ENCODE results near the gene KIF1A.
"Not testable (repeated sequence)": the region's sequence is repeated elsewhere in the genome, so short reads cannot be mapped to it uniquely, and the experiment has no call there.

KIF1A gene

GRCh38 chr2:240783819-240784621, 36.0 kb downstream of the KIF1A start:
- H3K4me3 ChIP-seq (ENCODE audit: low read depth, low read length) = no peak overlapping the region
- no peak for DNase-seq (ENCODE audit: low read depth)
- TF ChIP-seq, protein P1, sequence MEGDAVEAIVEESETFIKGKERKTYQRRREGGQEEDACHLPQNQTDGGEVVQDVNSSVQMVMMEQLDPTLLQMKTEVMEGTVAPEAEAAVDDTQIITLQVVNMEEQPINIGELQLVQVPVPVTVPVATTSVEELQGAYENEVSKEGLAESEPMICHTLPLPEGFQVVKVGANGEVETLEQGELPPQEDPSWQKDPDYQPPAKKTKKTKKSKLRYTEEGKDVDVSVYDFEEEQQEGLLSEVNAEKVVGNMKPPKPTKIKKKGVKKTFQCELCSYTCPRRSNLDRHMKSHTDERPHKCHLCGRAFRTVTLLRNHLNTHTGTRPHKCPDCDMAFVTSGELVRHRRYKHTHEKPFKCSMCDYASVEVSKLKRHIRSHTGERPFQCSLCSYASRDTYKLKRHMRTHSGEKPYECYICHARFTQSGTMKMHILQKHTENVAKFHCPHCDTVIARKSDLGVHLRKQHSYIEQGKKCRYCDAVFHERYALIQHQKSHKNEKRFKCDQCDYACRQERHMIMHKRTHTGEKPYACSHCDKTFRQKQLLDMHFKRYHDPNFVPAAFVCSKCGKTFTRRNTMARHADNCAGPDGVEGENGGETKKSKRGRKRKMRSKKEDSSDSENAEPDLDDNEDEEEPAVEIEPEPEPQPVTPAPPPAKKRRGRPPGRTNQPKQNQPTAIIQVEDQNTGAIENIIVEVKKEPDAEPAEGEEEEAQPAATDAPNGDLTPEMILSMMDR (IDR thresholded peaks at IDR 0.05; ENCODE audit: insufficient read depth, low read depth, low read length, missing control alignments) = no peak

- no peak overlapping the region for H3K4me3 ChIP-seq (ENCODE audit: low read depth, low read length)
- TF ChIP-seq, protein P1 (IDR thresholded peaks at IDR 0.05; ENCODE audit: insufficient read depth, low read depth, low read length, missing control alignments) = no peak
- DNase-seq (ENCODE audit: low read depth) = no peak
Observed at GRCh38 chr2:240782886-240783818, 36.9 kb downstream of the KIF1A start.

- DNase-seq (ENCODE audit: low read depth) = no peak
- TF ChIP-seq, protein P1 (IDR thresholded peaks at IDR 0.05; ENCODE audit: insufficient read depth, low read depth, low read length, missing control alignments) = no peak
- H3K4me3 ChIP-seq (ENCODE audit: low read depth, low read length) = no peak overlapping the region
Observed at GRCh38 chr2:240782221-240782885, 37.7 kb downstream of the KIF1A start.

DNA sequence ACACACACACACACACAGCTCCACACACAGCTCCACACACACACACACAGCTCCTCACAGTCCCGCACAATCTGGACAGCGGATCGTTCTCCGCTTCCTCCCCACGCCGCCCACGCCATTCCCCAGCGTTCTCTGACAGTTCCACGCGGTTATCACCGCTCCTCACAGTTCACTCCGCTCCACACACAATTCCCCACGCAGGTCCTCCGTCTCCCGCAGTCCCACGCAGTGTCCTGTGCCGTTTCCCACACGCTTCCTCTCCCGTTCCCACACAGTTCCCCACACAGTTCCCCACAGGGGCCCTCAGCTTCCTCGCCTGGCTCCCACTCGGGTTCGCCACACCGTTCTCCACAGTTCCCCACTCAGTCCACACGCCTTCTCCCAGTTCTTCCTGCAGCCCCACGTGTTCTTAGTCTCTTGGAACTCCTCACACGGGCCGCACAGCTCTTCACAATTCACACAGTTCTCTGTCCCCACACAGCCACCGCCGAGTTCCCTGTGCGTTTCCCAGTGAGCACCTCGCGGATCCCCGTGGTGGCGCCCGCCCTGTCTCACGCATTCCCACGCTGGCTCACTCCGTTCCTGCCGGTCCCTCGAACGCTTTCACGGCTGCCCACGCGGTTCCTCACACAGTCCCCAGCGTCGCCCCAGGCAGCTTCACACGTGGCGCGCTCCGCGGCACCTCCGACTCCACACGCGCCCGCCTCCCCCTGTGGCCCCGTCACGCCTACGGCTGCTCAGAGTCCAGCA, 38.4 kb downstream of the KIF1A start:
- no peak overlapping the region for H3K4me3 ChIP-seq (ENCODE audit: low read depth, low read length)
- DNase-seq (ENCODE audit: low read depth) = no peak
- TF ChIP-seq, protein P1 (IDR thresholded peaks at IDR 0.05; ENCODE audit: insufficient read depth, low read depth, low read length, missing control alignments) = no peak

GRCh38 chr2:240780023-240780700, 39.9 kb downstream of the KIF1A start:
- no peak for DNase-seq (ENCODE audit: low read depth)
- H3K4me3 ChIP-seq (ENCODE audit: low read depth, low read length) = no peak overlapping the region
- TF ChIP-seq, protein P1 (IDR thresholded peaks at IDR 0.05; ENCODE audit: insufficient read depth, low read depth, low read length, missing control alignments) = no peak

DNA sequence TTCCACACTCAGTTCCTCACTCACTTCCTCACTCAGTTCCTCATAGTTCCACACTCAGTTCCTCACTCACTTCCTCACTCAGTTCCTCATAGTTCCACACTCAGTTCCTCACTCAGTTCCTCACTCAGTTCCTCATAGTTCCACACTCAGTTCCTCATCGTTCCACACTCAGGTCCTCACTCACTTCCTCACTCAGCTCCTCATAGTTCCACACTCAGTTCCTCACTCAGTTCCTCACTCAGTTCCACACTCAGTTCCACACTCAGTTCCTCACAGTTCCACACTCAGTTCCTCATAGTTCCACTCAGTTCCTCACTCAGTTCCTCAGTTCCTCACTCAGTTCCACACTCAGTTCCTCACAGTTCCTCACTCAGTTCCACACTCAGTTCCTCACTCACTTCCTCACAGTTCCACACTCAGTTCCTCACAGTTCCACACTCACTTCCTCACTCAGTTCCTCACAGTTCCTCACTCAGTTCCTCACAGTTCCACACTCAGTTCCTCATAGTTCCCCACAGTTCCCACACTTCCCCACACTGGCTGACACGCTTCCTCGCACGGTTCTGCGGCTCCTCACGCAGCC, 40.7 kb downstream of the KIF1A start:
- not testable (repeated sequence) for H3K4me3 ChIP-seq (ENCODE audit: low read depth, low read length); DNase-seq (ENCODE audit: low read depth)
